Measurements from ENCODE around the gene LAMA3.
A peak's percentile ranks its signal among the peaks of the same experiment; 100 is the strongest.

The LAMA3 gene

DNA sequence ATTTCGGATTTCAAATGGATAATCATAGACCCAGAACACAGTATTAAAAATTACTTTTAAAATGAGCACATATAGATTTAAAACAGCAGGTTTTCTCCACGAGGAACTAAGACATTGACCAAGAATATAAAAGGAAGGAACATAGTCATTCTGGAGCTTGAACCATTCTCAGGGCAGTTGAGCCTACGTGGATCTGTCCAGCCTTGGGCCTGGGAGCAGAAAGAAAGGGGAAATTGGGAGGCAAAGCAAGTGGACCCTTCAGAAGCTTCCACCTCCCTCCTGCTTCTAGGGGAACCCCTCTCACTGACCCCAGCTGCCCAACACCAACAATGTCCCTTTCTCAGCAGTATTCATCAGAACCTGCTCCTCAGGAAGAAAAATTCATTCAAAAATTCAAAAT, 293.9 kb downstream of the LAMA3 start:
- TF ChIP-seq, protein P1, sequence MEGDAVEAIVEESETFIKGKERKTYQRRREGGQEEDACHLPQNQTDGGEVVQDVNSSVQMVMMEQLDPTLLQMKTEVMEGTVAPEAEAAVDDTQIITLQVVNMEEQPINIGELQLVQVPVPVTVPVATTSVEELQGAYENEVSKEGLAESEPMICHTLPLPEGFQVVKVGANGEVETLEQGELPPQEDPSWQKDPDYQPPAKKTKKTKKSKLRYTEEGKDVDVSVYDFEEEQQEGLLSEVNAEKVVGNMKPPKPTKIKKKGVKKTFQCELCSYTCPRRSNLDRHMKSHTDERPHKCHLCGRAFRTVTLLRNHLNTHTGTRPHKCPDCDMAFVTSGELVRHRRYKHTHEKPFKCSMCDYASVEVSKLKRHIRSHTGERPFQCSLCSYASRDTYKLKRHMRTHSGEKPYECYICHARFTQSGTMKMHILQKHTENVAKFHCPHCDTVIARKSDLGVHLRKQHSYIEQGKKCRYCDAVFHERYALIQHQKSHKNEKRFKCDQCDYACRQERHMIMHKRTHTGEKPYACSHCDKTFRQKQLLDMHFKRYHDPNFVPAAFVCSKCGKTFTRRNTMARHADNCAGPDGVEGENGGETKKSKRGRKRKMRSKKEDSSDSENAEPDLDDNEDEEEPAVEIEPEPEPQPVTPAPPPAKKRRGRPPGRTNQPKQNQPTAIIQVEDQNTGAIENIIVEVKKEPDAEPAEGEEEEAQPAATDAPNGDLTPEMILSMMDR (conservative IDR thresholded peaks at IDR 0.05), result no peak
- no peak for TF ChIP-seq ZFX (IDR thresholded peaks at IDR 0.05)
- H3K27ac ChIP-seq, result no peak overlapping the region

GRCh38 chr18:23986600-23987359, 297.5 kb downstream of the LAMA3 start:
- no peak for TF ChIP-seq ZFX (IDR thresholded peaks at IDR 0.05)
- TF ChIP-seq, protein P1 (conservative IDR thresholded peaks at IDR 0.05), result no peak
- H3K27ac ChIP-seq, result no peak overlapping the region

DNA sequence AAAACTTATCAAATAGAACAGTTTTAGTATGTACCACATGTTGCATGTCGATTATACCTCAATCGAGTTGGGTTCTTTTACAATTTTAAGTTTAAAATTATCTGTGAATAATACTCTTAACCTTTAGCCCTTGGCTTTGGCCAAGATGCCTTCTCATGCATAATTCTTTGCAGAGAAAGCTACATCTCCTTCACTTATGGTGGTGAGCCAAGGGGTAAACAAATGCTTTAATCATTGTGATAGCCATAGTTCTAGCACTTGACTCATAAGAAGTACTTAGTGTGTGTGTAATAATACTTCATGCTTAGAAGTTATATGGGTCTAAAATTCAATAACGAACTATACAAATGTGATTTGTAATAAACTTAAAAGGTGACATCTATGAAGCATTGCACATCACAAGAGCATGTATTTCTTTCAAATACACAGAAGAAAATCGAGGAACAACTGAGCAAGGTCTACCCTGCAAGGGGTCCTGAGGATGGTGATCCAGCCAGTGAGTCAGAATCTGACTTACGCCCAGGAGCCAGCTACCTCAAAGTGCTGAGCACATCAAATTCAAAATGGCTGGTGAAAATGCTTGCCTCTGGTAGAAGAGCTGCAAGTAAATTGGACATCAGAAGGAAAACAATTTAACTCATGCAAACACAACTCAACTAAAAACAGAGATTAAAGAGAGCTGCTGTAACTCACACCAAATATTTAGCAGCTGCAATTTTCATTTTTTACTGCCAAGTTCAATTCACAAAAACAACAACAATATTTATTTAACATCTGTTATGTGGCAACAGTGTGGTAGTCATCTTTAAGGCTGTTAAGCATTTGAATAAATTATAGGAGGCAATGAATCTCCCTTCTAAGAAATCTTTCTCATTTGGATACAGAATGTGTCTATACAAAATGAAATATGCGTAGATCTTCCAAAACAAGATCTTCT, 301.5 kb downstream of the LAMA3 start:
- no peak overlapping the region for H3K27ac ChIP-seq
- TF ChIP-seq ZFX (IDR thresholded peaks at IDR 0.05), result no peak
- TF ChIP-seq, protein P1 (conservative IDR thresholded peaks at IDR 0.05), result no peak

DNA sequence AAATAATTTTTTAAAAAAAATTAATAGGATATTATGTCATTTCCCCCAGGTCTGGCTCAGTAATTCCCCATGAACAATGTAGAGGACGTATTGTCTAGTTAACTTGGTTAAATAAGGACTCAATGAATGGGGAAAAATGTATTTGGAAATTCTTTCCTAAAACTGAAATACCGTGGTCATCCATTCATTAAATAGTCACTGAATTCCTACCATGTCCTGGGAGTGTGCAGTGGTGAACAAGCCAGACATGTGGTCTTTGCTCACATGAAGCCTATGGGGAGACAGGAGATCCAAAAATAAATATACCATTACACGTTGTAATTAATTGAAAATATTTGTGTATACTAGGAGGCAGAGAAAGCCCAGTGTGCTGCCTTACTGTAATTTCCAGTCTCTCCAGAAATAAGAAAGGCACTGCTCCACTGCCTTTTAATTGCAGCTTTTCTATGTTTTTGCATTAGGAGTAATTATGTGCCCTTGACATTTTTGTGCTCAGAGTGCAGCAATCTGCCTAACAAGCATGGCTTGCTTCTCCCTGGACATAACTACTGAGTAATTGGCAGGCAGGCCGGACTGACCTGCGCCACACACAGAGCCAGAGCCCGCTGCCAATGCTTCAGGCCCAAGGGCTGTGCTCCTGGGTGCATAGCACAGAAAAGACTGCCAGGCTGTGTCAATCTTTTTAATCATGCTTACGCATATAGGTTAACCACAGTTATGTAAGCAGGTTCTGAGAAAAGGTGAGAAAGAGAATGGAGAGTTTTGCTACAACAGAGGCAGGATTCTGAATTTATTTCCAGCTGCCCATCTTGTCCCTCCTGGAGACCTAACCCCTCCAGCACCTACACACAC, 303.1 kb downstream of the LAMA3 start:
- H3K27ac ChIP-seq, result peak overlapping the region; percentile 18; the same call in 1 of the 2 replicates
- TF ChIP-seq, protein P1 (conservative IDR thresholded peaks at IDR 0.05), result no peak
- no peak for TF ChIP-seq ZFX (IDR thresholded peaks at IDR 0.05)

- TF ChIP-seq, protein P1 (conservative IDR thresholded peaks at IDR 0.05), result no peak
- no peak for TF ChIP-seq ZFX (IDR thresholded peaks at IDR 0.05)
Observed at GRCh38 chr18:23992941-23993280, 303.7 kb downstream of the LAMA3 start.

GRCh38 chr18:23994361-23994902, 305.2 kb downstream of the LAMA3 start:
- H3K27ac ChIP-seq, result no peak overlapping the region
- no peak for TF ChIP-seq ZFX (IDR thresholded peaks at IDR 0.05)
- TF ChIP-seq, protein P1 (conservative IDR thresholded peaks at IDR 0.05), result no peak

More at GRCh38 chr18:23992941-23993280, 303.7 kb downstream of the LAMA3 start:
- H3K27ac ChIP-seq, result no peak overlapping the region

Measured in C4-2B (cell line).